Transverse colon (tissue), 4 donors: Measurements from ENCODE around the gene SYNJ2.

Experiments
- CTCF ChIP-seq, 5 experiments: fragments of 200-600 bp in 3 of 5; fragments of 450-650 bp in 2 of 5; sonication (generic) in 3 of 5; IDR thresholded peaks; 1 replicate in 2 of 5; 2 replicates in 3 of 5; pipeline ENCODE4 v1.5.1; 2016 to 2017; ENCODE audit warnings: antibody characterized with exemption in 5 of 5, inconsistent platforms in 3 of 5, mild to moderate bottlenecking in 2 of 5, moderate library complexity in 1 of 5
- EP300 ChIP-seq: sonication (generic); formaldehyde crosslinking; IDR thresholded peaks from one replicate; pipeline ENCODE4 v1.6.1; 2017; ENCODE audit warnings: antibody characterized with exemption, low read depth
- POLR2AphosphoS5 ChIP-seq, 3 donors: sonication (generic); formaldehyde crosslinking; IDR thresholded peaks; one replicate each; pipeline ENCODE4 v1.6.1; 2016; ENCODE audit warnings: antibody characterized with exemption in 3 of 3

GRCh38 chr6:158078320-158078719 lies 96.7 kb downstream of the SYNJ2 start:
- TF ChIP-seq CTCF (IDR thresholded peaks at IDR 0.05) (no peak), EP300 (no peak), POLR2AphosphoS5 (IDR thresholded peaks at IDR 0.05) (no peak)
